ENCODE measurements around the gene ITPR3.
A peak's percentile ranks its signal among the peaks of the same experiment; 100 is the strongest.

Gene ITPR3

GRCh38 chr6:33620856-33621710 is at the start of gene ITPR3:
ITPR3 (plus strand) TSS chr6:33621322; CDS start chr6:33621603, 281 bp downstream.
- peak in 1 of 2 donors; percentile 52 for DNase-seq (ENCODE audit: low read depth in 2 of 2, low spot score in 1 of 2)

DNA sequence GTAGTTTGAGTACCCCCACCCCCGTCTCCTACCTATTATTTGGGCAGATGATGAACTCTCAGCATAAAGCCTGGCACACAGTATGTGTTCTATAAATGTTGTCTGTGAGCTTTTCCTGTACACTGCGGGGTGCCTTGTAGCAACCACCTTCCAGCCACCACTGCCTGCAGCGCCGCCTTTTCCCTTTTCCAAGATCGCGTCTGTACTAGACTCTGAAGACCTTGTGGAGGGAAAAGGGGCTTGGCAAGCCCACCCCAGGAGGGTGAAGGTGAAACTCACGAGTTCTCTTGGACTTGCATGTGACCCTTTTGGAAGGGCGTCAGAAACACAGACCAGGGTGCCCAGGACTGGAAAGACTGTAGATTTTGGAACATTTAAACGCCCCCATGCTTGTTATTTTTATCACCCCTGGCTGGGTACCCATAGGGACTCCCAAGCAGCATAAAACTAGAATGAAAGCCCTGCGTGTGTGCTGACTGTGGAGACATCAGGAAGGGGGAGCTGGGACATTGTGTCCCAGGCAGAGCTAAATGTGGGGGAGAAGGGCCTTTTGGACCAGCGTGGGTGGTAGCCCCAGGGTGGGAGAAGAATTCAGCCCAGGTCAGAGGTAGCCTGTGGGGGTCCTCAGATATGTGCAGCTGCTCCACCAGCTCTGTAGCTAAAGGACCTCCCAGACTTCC is 49.3 kb upstream of the ITPR3 start:
- no peak for DNase-seq (ENCODE audit: low read depth in 2 of 2, low spot score in 1 of 2)

GRCh38 chr6:33575211-33575610 is 45.9 kb upstream of the ITPR3 start:
- no peak for DNase-seq (ENCODE audit: low read depth in 2 of 2, low spot score in 1 of 2)

DNA sequence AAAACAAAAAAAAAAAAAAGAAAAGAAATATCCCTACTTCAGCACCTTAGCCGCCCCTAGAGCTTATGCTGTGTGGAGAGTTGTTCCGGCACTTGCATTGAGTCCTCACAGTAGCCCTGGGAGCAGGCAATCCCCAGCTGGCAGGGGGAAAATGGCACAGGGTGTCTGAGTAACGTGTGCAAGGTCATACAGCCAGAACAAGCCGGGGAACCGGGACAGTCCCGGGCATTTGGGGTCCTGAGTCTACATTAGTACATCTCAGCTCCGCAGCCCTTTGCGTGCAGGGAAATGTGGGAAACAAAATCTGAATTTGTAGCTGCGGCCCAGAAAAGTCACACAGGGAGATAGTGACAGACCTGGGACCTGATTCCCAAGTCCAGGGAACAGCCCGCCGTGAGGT is 44.5 kb upstream of the ITPR3 start:
- no peak for DNase-seq (ENCODE audit: low read depth in 2 of 2, low spot score in 1 of 2)

DNA sequence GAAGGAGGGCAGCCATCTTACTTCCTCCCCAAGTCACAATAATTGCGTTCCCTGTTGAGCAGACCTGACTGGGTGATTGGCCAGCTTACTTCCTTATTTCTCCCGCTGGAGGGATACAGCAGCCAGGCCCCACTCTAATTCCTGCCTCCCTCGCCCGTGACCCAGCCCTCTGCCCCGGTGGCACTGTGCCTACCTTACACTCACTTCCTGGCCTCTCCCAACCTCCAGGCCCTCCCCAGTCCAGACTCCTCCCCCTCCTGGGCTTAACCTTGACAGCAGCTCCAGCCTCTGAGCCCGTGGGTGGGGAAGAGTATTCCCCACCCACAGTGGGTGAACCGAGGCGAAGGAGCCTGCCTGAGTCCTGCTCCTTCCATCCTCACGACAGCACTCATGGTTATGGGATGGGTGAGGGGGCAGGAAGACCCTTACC is 44.0 kb upstream of the ITPR3 start:
- DNase-seq (ENCODE audit: low read depth in 2 of 2, low spot score in 1 of 2) = no peak

DNA sequence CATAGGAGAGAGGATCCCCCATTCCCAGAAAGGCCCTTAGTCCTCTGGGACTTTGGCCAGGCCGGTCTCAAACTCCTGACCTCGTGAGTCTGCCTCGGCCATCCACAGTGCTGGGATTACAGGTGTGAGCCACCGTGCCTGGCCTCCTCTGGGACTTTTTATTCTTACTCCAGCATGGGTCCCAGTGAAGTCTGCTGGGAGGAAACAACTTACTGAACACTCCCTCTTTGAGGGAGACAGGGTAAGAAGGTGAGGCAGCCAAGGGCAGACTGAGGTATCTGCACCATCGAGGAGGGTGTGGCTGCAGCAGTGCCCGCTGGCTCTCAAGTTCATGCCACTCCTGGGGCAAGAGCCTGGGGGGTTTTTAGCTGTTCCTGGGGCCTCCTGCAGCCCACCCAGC is 43.4 kb upstream of the ITPR3 start:
- DNase-seq (ENCODE audit: low read depth in 2 of 2, low spot score in 1 of 2) = no peak

- DNase-seq (ENCODE audit: low read depth in 2 of 2, low spot score in 1 of 2) = no peak
Measured at GRCh38 chr6:33578164-33578563, 43.0 kb upstream of the ITPR3 start.

GRCh38 chr6:33578588-33579011 is 42.5 kb upstream of the ITPR3 start:
- DNase-seq (ENCODE audit: low read depth in 2 of 2, low spot score in 1 of 2) = no peak

GRCh38 chr6:33579828-33580714 is 41.1 kb upstream of the ITPR3 start, which contains the start of gene BAK1:
BAK1 (minus strand) TSS chr6:33580276; CDS start chr6:33577604, 2,672 bp downstream.
- peak; percentile 37 to 67 for DNase-seq (ENCODE audit: low read depth in 2 of 2, low spot score in 1 of 2)

GRCh38 chr6:33581186-33581585 is 39.9 kb upstream of the ITPR3 start:
- DNase-seq (ENCODE audit: low read depth in 2 of 2, low spot score in 1 of 2) = no peak

DNA sequence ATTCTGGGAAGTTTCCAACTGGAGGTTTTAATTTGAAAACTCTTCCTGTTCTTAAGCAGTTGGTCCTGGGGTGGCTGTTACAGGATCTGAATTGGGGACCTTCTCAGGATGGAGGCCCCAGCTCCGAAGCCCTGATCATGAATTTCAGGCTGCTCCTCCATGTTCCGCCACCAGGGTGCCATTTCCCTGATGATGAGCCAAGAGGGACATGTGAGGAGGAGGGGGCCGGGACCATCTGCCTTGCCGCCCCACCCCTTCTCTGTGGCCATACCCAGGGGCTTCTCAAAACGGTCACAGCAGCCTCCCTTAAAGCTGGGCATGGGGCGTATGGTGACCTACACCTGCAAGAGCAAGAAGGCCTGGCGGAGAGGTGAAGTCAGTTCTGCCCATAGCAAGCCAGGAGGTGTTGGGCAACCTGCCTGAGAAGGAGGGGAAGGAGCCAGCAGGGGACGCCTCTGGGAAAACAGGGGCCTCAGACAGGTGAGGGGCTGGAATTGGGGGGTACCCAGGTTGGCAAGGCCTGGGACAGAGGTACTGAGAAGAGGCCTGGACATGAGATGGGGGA is 37.4 kb upstream of the ITPR3 start:
- DNase-seq (ENCODE audit: low read depth in 2 of 2, low spot score in 1 of 2) = no peak

GRCh38 chr6:33584700-33585402 is 36.3 kb upstream of the ITPR3 start:
- no peak for DNase-seq (ENCODE audit: low read depth in 2 of 2, low spot score in 1 of 2)

- DNase-seq (ENCODE audit: low read depth in 2 of 2, low spot score in 1 of 2) = peak; percentile 77 to 81
Measured at GRCh38 chr6:33585403-33586107, 35.6 kb upstream of the ITPR3 start.

DNA sequence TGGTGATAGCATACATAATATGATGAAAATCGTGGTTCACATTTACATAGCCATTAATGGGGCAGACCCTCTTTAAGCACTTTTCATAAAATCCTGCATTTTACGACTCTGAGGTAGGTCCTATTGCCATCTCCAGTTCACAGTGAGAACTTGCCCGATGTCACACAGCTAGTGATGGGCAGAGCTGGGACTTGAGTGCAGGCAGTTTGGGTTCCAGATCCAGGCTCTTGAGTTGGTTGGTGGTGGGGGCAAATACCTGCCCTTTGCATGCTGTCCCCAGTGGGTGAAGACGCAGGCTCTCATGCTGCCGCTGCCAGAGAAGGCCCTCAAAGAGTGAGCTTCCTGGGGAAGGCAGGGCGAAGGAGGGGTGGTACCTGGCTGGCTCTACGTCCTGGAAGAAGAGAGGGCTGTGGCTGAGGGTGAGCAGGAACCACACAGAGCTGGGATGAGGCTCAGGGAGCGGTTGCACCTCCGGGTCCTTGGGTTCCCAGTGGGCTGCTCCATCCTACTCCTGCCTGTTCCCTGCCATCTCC is 34.9 kb upstream of the ITPR3 start:
- no peak for DNase-seq (ENCODE audit: low read depth in 2 of 2, low spot score in 1 of 2)

DNA sequence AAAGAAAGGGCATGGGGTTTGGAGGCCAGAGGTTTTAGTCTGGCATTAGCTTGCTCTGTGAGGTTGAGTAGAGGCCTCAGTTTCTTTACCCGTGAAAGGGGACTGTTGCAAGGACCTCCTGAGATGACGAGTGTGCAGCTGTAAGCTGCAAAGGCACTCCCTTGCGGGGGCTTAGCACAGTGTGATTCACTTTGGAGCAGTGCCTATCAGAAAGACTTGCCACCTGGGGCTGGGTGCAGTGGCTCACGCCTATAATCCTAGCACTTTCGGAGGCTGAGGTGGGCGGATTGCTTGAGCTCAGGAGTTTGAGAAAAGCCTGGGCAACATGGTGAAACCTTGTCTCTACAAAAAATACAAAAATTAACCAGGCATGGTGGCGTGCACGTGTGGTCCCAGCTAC is 33.6 kb upstream of the ITPR3 start:
- no peak for DNase-seq (ENCODE audit: low read depth in 2 of 2, low spot score in 1 of 2)

GRCh38 chr6:33588894-33589293 is 32.2 kb upstream of the ITPR3 start:
- no peak for DNase-seq (ENCODE audit: low read depth in 2 of 2, low spot score in 1 of 2)

- no peak for DNase-seq (ENCODE audit: low read depth in 2 of 2, low spot score in 1 of 2)
Measured at GRCh38 chr6:33589392-33589730, 31.8 kb upstream of the ITPR3 start.

DNA sequence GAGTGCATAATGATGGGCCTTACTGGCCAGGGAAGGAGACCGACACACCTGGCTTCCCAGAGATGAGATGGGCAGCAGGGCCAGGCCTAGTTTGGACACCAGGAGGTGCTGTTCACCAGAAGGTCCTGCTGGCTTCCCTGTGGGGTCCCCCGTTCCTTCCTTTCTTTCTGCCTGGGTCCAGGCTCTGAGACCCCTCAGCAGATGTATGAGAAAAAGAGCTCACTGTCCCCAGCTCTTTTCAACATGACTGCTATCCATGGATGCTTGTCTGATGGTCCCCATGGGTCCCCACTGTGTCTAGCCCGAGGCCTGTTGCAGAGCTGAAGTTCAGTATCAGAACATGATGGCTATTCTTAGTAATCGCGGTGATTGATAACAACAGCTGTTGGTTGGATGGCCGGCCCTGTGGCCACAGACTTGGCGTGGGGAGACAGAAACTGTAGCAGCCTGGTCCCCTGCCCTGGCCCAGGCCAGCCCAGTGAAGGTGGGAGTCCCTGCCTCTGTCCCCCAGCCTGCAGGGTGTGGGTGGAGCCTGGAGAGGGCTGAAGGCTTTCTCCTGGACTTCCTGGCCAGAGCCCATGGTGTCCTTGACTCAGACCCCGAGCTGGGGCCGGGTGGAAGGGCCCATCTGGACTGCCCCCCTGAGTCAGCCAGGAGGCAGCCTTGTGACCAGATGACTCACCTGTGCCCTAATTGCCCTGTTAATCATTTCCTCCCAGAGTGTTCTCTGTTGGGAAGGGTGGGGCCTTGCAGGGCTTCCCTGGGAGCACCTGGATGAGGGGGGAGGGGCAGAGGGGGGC is 31.2 kb upstream of the ITPR3 start:
- DNase-seq (ENCODE audit: low read depth in 2 of 2, low spot score in 1 of 2) = no peak
